Dedifferentiated amniotic fluid mesenchymal stem cell (primary cell): Measurements from ENCODE around the gene MRPL51.
A peak's percentile ranks its signal among the peaks of the same experiment; 100 is the strongest.
"Not testable (repeated sequence)": the region's sequence is repeated elsewhere in the genome, so short reads cannot be mapped to it uniquely, and the experiment has no call there.

Experiments
- DNase-seq: peaks from one replicate; pipeline ENCODE4 v3.0.0-alpha.2; 2016; ENCODE audit errors: extremely low spot score

Gene MRPL51

GRCh38 chr12:6532051-6532926 is 39.2 kb upstream of the MRPL51 start:
- peak; percentile 96 for DNase-seq

- DNase-seq, result no peak
These were observed 37.7 kb upstream of the MRPL51 start for GRCh38 chr12:6530576-6531260.

GRCh38 chr12:6529291-6529737 is 36.3 kb upstream of the MRPL51 start:
- no peak for DNase-seq

- no peak for DNase-seq
These were observed 35.6 kb upstream of the MRPL51 start for GRCh38 chr12:6528539-6529235.

- DNase-seq, result no peak
These were observed 34.6 kb upstream of the MRPL51 start for GRCh38 chr12:6527711-6528110.

GRCh38 chr12:6526766-6527525 is 33.9 kb upstream of the MRPL51 start:
- DNase-seq, result no peak

GRCh38 chr12:6526201-6526600 is 33.1 kb upstream of the MRPL51 start:
- DNase-seq, result no peak

- DNase-seq, result no peak
These were observed 31.6 kb upstream of the MRPL51 start for GRCh38 chr12:6524648-6525047.

- DNase-seq, result no peak
These were observed 30.6 kb upstream of the MRPL51 start for GRCh38 chr12:6523708-6524107.

- DNase-seq, result no peak
These were observed 29.1 kb upstream of the MRPL51 start for GRCh38 chr12:6522193-6522592.

GRCh38 chr12:6520186-6520585 is 27.1 kb upstream of the MRPL51 start:
- no peak for DNase-seq

GRCh38 chr12:6508087-6508486 is 15.0 kb upstream of the MRPL51 start:
- no peak for DNase-seq

GRCh38 chr12:6507102-6507998 is 14.3 kb upstream of the MRPL51 start:
- no peak for DNase-seq

GRCh38 chr12:6500466-6500865 is 7.4 kb upstream of the MRPL51 start:
- DNase-seq, result no peak

GRCh38 chr12:6497291-6497690 is 4.2 kb upstream of the MRPL51 start:
- not testable (repeated sequence) for DNase-seq

GRCh38 chr12:6494968-6495367 is 1.9 kb upstream of the MRPL51 start:
- DNase-seq, result no peak

GRCh38 chr12:6494258-6494743 is 1.2 kb upstream of the MRPL51 start:
- DNase-seq, result no peak

- DNase-seq, result peak; percentile 97
These were observed 615 bp upstream of the MRPL51 start, which contains the start of gene NCAPD2 for GRCh38 chr12:6493497-6494257. Gene NCAPD2, plus strand, starts transcription at chr12:6494102. Its CDS starts 997 bp downstream, at chr12:6495099.

GRCh38 chr12:6490673-6491072 is 2.4 kb downstream of the MRPL51 start:
- DNase-seq, result not testable (repeated sequence)

GRCh38 chr12:6489449-6489848 is 3.6 kb downstream of the MRPL51 start:
- DNase-seq, result no peak
